KMS-11 (cell line): ENCODE results near the gene ATP23.
A peak's percentile ranks its signal among the peaks of the same experiment; 100 is the strongest.

Experiments used
- H2AFZ ChIP-seq: fragments of 200-600 bp; sonication (generic); 2 replicates; pipeline ENCODE4 v1.6.1; 2016; ENCODE audit warnings: antibody characterized with exemption, mixed run types, low read depth
- H3K27ac ChIP-seq: fragments of 200-600 bp; sonication (generic); 2 replicates; pipeline ENCODE4 v1.6.1; 2016; ENCODE audit warnings: mild to moderate bottlenecking, mixed run types
- H3K27me3 ChIP-seq: fragments of 200-600 bp; sonication (generic); 2 replicates; pipeline ENCODE4 v1.6.1; 2017; ENCODE audit warnings: mild to moderate bottlenecking, low read depth, mixed run types, moderate library complexity; ENCODE audit not compliant: insufficient read depth
- H3K36me3 ChIP-seq: fragments of 200-600 bp; sonication (generic); 2 replicates; pipeline ENCODE4 v1.6.1; 2017; ENCODE audit warnings: mild to moderate bottlenecking, mixed run types; ENCODE audit not compliant: insufficient read depth
- H3K4me1 ChIP-seq: fragments of 200-600 bp; sonication (generic); 2 replicates; pipeline ENCODE4 v1.6.1; 2016; ENCODE audit warnings: mild to moderate bottlenecking, low read depth, mixed run types; ENCODE audit not compliant: poor library complexity, severe bottlenecking
- H3K4me2 ChIP-seq: fragments of 200-600 bp; sonication (generic); 2 replicates; pipeline ENCODE4 v1.7.0; 2016; ENCODE audit warnings: mild to moderate bottlenecking, mixed run types
- H3K4me3 ChIP-seq: fragments of 200-600 bp; sonication (generic); IDR thresholded peaks from 2 replicates; pipeline ENCODE4 v1.6.1; 2017; ENCODE audit warnings: low read depth, low read length, mixed read lengths; ENCODE audit not compliant: insufficient read depth
- H3K79me2 ChIP-seq: fragments of 200-600 bp; sonication (generic); 2 replicates; pipeline ENCODE4 v1.6.1; 2016; ENCODE audit warnings: low read depth, mixed run types; ENCODE audit not compliant: insufficient read depth
- H3K9ac ChIP-seq: fragments of 200-600 bp; sonication (generic); 2 replicates; pipeline ENCODE4 v1.6.1; 2016; ENCODE audit warnings: mild to moderate bottlenecking, mixed run types
- H4K20me1 ChIP-seq: fragments of 200-600 bp; sonication (generic); 2 replicates; pipeline ENCODE4 v1.6.1; 2016; ENCODE audit warnings: mild to moderate bottlenecking, mixed run types; ENCODE audit not compliant: insufficient read depth
- TF ChIP-seq, protein P1 (sequence below): fragments of 200-600 bp; sonication (generic); conservative IDR thresholded peaks from 2 replicates; pipeline ENCODE4 v1.6.1; 2017; ENCODE audit warnings: low read depth, mild to moderate bottlenecking, antibody characterized with exemption, low read length, moderate library complexity, mixed read lengths

Gene ATP23

DNA sequence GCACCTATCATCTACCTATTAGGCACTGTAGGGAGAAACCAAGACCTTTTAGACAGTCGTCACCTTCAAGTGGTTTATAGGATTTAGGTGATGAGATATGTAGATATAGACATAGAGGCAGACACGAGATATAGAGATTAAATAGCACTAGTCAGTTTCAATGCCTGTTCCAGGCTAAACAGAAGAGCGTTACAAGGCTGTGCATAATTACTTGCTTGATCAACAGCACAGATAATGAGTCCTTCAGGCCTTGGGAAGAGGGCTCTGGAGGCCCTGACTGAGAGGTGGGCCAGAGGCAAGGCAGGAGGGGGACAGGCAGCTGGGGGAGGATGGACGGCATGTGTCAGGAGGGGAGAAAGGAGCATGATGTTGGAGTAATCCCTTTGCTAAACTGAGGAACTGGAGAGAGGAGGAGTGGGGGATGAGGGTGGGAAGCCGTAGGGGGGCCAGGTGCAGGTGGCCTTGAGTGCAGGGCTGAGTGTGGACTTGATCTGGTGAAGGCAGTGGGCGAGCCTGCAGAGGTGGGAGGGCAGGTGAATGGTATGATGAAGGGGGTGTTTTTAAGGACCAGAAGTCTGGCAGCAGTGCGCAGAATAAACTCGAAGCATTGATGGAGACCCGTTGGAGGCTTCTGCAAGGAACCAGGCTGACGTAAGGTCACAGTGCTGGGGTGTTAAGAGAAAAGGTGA, 43.9 kb upstream of the ATP23 start:
- peak overlapping the region; percentile 60 for H3K4me2 ChIP-seq
- H3K36me3 ChIP-seq: no peaks in the 10 kb centered on the region
- H3K27ac ChIP-seq: peak overlapping the region; percentile 78
- H3K27me3 ChIP-seq: no peaks in the 10 kb centered on the region
- peak overlapping the region; percentile 89 for H2AFZ ChIP-seq
- H3K4me1 ChIP-seq: peaks cover 97% of the 10 kb centered on the region
- TF ChIP-seq, protein P1, sequence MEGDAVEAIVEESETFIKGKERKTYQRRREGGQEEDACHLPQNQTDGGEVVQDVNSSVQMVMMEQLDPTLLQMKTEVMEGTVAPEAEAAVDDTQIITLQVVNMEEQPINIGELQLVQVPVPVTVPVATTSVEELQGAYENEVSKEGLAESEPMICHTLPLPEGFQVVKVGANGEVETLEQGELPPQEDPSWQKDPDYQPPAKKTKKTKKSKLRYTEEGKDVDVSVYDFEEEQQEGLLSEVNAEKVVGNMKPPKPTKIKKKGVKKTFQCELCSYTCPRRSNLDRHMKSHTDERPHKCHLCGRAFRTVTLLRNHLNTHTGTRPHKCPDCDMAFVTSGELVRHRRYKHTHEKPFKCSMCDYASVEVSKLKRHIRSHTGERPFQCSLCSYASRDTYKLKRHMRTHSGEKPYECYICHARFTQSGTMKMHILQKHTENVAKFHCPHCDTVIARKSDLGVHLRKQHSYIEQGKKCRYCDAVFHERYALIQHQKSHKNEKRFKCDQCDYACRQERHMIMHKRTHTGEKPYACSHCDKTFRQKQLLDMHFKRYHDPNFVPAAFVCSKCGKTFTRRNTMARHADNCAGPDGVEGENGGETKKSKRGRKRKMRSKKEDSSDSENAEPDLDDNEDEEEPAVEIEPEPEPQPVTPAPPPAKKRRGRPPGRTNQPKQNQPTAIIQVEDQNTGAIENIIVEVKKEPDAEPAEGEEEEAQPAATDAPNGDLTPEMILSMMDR: no peak
- H3K4me3 ChIP-seq: no peak overlapping the region
- H3K9ac ChIP-seq: peak overlapping the region; percentile 76
- no peaks in the 10 kb centered on the region for H3K79me2 ChIP-seq
- H4K20me1 ChIP-seq: no peaks in the 10 kb centered on the region

DNA sequence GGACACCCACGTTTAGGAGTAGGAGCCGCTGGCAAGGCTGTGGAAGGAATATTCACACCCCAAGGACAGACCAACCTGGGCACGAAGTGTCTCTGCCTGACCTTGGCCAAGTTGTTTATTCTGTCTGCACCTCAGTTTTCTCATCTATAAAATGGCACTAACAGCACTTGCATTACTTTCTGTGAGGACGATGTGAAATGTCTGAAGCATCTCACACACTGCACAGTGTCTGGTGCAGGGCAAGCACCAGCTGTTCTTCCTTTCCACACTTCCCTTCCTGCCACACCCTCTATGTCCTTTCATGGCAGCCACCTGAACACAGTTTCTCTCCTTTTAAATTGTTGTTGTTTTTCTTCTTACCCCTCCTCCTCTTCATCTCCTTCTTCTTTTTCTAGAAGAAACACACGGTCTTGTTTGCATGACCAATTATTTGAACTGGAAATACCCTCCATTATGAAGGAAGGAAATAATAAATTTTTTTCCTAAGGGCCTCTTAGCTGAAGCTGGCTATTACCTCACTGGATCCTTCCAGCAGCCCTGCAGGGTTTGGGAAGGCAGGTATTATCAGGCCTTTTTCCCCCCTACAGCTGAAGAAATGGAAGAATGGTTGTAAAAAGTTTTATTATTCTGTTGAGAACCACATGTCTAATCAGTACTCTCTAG, 42.9 kb upstream of the ATP23 start:
- H3K9ac ChIP-seq: peak overlapping the region; percentile 76; the same call in 1 of the 2 replicates
- no peaks in the 10 kb centered on the region for H4K20me1 ChIP-seq
- H3K79me2 ChIP-seq: no peaks in the 10 kb centered on the region
- H3K27me3 ChIP-seq: no peaks in the 10 kb centered on the region
- H3K27ac ChIP-seq: peak overlapping the region; percentile 78
- H3K36me3 ChIP-seq: no peaks in the 10 kb centered on the region
- peak overlapping the region; percentile 89; the same call in 1 of the 2 replicates for H2AFZ ChIP-seq
- peak overlapping the region; percentile 60 for H3K4me2 ChIP-seq
- no peak overlapping the region for H3K4me3 ChIP-seq
- peaks cover 95% of the 10 kb centered on the region for H3K4me1 ChIP-seq
- TF ChIP-seq, protein P1: no peak

DNA sequence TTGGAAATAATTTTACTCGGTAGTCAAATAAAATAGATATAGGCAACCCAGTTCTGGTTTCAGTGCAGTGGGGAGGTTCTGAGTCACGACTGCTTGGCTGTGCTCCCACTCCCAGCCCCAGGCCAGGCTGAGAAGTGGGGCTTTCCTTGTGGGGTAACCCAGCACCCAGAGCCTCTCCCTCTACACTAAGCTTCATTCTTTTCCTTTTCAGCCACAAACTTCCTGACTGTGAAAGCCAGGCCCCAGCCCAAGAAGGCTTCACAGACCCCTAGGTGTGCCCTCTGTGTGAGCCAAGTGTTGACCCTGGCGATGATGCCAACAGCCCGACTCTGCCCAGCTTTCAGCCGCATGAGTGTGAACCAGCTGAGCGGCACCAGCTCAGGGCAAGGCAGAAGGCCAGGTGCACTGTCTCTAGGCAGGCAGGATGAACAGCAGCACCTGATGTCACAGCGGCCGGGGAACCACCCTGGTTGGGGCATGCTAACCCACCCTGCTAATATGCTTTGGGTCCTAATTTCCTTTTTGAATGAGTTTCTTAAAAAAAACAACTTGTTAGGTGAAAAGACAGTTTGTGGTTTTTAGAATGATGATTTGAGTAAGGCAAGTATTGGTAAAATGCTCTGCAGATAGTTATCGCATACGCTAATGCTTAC, 42.2 kb upstream of the ATP23 start:
- H3K9ac ChIP-seq: peak overlapping the region; percentile 76
- H3K4me2 ChIP-seq: peak overlapping the region; percentile 60
- no peaks in the 10 kb centered on the region for H3K79me2 ChIP-seq
- no peaks in the 10 kb centered on the region for H3K36me3 ChIP-seq
- peak overlapping the region; percentile 78 for H3K27ac ChIP-seq
- H3K4me1 ChIP-seq: peaks cover 90% of the 10 kb centered on the region
- H3K4me3 ChIP-seq: no peak overlapping the region
- TF ChIP-seq, protein P1: no peak
- H3K27me3 ChIP-seq: no peaks in the 10 kb centered on the region
- H2AFZ ChIP-seq: 0 out of 2 replicates have a peak overlapping the region, but pooled peaks have one; percentile 89
- no peaks in the 10 kb centered on the region for H4K20me1 ChIP-seq

DNA sequence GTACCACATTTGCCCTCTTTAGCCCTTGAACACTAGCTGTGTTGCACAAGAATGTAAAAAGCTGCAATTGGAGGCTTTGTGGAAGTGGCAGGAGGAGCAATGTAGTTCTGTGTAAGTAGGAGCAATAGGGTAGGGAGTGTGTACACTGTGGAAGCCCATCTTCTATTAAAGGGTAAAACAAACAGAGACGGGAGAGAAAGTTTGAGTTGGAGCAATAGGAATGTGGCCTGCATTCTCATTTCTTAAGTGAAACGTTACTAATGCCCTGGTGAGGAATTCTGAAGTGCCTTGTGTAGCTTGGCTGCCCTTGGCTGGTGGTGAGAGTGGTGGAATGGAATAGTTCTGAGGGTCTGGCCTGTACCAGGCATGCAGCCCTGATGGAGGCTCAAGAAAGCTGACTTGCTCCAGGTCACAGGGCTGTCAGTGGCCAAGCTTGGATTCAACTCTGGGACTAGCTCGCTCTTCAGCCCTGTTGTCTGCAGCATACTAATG, 38.8 kb upstream of the ATP23 start:
- Histone ChIP-seq H3K4me2 (no peak overlapping the region), H3K4me1 (peaks cover 72% of the 10 kb centered on the region), H3K79me2 (no peaks in the 10 kb centered on the region), H3K9ac (no peak overlapping the region), H3K27ac (no peak overlapping the region), H3K4me3 (no peak overlapping the region), H4K20me1 (no peaks in the 10 kb centered on the region), H3K27me3 (no peaks in the 10 kb centered on the region), H3K36me3 (no peaks in the 10 kb centered on the region), H2AFZ (no peak overlapping the region)
- TF ChIP-seq, protein P1: no peak
